Measurements from ENCODE around the gene TRPC4AP.
"Not testable (repeated sequence)": the region's sequence is repeated elsewhere in the genome, so short reads cannot be mapped to it uniquely, and the experiment has no call there.

The TRPC4AP gene

GRCh38 chr20:35059110-35059509, 33.5 kb downstream of the TRPC4AP start:
- no peak for DNase-seq (ENCODE audit: low read depth in 2 of 2)

DNA sequence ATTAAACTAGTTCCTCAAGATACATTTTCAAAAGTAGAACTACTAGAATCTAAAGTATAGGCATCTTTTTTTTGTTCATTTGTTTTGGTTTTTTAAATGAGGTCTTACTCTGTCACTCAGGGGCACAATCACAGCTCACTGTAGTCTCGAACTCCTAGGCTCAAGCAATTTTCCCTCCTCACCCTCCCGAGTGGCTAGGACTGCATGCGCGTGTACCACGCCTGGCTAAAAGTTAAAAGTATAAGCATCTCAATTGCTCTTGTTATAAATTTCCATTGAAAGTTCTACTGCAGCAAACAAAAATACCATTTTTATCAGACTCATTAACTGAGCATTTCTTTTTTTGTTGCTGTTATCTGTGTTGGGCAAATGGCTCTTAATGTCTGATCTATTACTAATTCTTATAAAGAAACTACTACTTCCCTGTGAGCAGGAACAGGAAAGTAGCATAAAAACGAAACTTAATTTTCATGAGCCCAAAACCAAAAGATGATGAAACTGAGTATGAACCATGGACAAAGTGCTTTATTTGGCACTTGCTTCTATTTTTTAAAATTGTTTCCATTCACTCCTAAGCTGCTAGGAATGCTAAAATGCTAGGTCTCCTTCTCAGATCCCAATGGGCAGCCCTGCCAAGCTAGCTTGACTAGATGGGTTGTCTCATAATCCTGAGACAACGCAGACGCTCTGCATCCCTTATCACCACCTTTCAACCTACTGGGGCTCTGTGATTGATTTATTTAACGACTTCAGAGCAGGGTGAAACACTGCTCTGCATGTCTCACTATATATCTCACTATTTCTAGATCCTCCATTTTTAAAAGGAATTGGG, 36.9 kb downstream of the TRPC4AP start:
- DNase-seq (ENCODE audit: low read depth in 2 of 2): no peak

DNA sequence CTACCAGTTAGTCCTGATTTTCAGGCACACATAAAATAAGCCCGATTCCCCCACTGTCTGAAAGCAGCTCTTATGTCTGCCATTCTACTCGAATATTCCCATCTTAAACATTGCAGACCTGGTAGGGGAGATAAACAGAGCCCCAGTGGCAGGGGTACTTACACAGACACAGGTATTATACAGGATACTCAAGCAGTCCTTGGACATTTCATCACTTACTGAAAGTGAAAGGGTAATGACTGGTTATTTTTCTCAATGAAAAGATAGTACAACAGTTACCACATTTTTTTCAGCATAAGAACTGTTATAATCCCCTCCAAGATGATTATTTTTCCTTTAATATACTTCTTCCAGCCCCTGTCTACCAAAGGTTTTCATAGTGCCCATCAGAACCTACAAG, 37.8 kb downstream of the TRPC4AP start:
- no peak for DNase-seq (ENCODE audit: low read depth in 2 of 2)

- DNase-seq (ENCODE audit: low read depth in 2 of 2): not testable (repeated sequence)
Measured at GRCh38 chr20:35052616-35053015, 40.0 kb downstream of the TRPC4AP start.

GRCh38 chr20:35049776-35050352, 42.7 kb downstream of the TRPC4AP start:
- DNase-seq (ENCODE audit: low read depth in 2 of 2): no peak

GRCh38 chr20:35048739-35049138, 43.9 kb downstream of the TRPC4AP start:
- no peak for DNase-seq (ENCODE audit: low read depth in 2 of 2)

GRCh38 chr20:35042268-35042667, 50.3 kb downstream of the TRPC4AP start:
- no peak for DNase-seq (ENCODE audit: low read depth in 2 of 2)

DNA sequence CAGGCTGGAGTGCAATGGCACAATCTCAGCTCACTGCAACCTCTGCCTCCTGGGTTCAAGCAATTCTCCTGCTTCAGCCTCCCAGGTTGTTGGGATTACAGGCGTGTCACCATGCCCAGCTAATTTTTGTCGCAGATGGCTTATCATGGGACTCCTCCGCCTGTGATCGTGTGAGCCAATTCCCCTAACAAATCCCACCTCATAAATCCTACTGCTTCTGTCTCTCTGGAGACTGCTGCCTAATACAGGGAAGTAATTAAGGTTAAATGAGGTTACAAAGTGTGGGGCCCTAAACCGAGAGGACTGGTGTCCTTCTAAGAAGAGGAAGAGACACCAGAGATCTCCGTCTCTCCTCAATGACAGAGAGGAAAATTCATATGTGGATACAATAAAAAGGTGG, 52.0 kb downstream of the TRPC4AP start:
- no peak for DNase-seq (ENCODE audit: low read depth in 2 of 2)

GRCh38 chr20:35039846-35040489, 52.6 kb downstream of the TRPC4AP start:
- no peak for DNase-seq (ENCODE audit: low read depth in 2 of 2)

DNA sequence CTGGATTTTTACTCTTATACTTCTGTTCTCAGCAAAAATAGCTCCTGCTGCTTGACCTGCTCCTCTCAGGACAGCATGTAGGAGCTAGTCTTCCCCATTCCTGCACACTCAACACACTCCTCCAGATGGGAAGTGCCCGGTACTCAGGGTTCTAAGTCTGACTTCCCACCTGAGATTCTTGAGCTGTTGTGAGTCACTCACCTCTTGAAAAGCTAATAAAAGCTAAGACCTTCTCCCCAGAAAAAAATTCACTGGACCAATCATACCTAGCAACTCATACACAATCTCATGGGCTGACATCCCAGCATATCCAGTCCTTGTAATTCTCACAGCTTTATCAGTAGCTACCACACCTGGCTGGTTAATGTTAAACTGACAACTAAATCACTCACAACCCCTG, 53.5 kb downstream of the TRPC4AP start:
- no peak for DNase-seq (ENCODE audit: low read depth in 2 of 2)

- no peak for DNase-seq (ENCODE audit: low read depth in 2 of 2)
Measured at GRCh38 chr20:35034145-35034544, 58.5 kb downstream of the TRPC4AP start.

GRCh38 chr20:35030136-35030535, 62.5 kb downstream of the TRPC4AP start:
- DNase-seq (ENCODE audit: low read depth in 2 of 2): no peak

- no peak for DNase-seq (ENCODE audit: low read depth in 2 of 2)
Measured at GRCh38 chr20:35027301-35027700, 65.3 kb downstream of the TRPC4AP start.

DNA sequence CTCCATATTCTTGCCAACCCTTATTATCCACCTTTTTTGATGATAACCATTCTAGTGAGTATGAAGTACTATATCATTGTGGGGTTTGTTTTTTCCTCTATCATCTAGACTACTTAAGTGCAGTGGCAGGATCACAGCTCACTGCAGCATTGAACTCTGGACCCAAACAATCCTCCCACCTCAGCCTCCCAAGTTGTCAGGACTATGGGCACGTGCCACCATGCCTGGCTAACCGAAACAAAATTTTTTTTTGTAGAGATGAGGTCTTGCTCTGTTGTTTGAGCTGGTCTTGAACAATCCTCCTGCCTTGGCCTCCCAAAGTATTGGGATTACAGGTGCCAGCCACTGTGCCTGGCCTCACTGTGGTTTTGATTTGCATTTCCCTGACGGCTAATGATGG, 67.5 kb downstream of the TRPC4AP start:
- no peak for DNase-seq (ENCODE audit: low read depth in 2 of 2)

- no peak for DNase-seq (ENCODE audit: low read depth in 2 of 2)
Measured at GRCh38 chr20:35023624-35024023, 69.0 kb downstream of the TRPC4AP start.

DNA sequence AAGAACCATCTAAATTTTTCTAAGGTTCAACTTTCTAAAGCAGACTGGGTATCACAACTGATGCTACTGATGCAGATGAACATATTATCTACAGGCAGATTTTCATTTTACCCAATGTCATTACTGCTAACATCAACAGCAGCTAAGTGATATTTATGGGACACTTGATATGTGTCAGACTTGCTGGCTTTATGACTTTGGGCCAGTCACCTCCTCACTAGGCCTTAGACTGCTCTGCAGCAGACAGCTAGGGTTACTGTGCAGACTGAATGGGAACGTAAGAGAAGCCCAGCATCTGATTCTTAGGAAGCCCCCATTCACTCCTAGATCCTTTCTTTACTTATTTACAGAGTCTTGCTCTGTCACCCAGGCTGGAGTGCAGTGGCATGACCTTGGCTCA, 70.8 kb downstream of the TRPC4AP start:
- DNase-seq (ENCODE audit: low read depth in 2 of 2): no peak

DNA sequence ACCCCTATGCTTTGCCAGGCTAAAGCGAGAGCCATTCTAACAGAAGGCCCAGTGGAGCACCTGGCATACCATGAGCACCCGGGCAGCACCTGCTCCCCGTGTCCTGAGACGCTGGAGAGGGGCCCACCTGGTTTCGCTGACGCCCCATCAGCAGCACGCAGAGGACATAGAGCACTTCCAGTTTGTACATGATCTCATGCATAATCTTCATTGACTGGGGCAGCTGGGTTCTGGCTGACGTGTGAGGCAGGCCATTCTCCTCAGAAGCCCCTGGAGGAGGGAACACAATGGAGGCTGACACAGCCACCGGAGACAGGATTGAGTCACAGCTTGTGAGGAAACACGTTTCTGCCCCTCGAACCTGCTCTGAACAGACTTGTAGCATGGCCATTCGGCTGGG, 71.5 kb downstream of the TRPC4AP start:
- DNase-seq (ENCODE audit: low read depth in 2 of 2): no peak

DNA sequence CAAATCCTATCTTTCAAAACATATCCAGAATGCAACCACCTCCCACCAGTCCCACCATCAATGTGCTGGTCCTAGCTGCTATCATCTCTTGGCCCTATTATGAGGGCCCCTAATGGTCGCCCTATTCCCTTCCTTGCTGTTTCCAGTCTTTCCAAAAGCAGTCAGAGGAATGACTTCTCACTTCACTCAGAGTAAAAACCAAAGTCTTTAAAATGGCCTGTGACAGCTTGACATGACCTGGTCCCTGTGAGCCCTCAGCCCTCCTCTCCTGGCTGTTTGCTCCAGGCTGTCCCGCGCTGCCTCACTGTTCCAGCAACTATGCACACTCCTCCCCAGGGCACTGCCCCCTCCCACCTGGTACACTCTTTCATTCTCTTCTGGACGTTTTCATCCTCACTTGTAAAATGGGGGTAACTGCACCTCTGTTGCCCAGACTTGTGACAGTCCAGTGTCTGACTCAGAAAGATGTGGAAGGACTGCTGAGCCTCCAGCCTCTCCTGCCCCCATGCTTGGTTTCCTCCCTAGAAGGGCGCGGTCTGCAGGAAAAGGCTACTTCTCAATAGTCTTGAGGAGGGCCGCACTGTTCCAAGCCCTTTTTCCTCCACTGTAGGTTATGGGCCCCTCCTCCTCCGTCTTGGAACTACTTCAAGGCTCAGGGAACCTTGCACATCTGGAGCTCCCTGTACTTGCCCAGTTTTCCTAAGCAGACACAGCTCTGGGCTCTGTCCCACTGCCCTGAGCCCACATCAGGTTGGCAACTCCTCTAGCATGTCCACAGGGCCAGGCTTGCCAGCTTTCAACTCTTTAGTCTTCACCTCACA, 72.3 kb downstream of the TRPC4AP start:
- DNase-seq (ENCODE audit: low read depth in 2 of 2): no peak

DNA sequence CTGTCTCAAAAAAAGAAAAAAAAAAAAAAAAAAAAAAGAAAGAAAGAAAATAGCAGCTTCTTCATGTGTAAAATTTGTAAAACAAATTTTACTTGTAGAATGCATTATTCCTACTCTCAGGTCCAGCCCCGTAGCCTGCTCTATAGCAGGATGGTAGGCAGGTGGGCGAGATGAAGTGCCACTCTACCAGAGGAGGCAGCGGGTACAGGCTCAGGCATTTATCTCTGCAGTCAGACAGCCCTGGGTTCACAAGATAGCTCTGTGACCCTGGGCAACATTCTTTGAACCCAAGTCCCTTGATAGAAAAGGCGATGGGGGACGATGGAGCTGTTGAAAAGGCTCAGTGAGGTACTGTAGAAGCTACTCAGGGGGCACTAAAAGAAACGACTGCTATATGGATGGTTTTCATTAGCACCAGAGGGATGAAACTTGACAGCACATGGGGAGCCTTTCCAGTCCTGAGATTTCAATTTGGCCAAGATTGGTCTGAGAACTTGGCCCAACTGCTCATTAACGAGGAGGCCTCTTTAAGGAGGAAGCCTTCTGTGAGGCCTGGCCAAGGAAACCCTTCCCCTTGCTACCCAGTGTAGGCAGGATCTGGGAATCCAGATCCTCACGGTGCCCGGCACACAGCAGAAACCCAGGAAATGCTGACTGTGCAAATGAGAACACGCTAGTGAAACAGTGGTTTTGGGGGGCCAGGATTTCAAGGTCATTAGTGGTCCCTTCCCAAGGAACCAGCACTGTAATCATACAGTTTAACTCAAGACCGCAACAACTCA, 73.8 kb downstream of the TRPC4AP start:
- no peak for DNase-seq (ENCODE audit: low read depth in 2 of 2)

DNA sequence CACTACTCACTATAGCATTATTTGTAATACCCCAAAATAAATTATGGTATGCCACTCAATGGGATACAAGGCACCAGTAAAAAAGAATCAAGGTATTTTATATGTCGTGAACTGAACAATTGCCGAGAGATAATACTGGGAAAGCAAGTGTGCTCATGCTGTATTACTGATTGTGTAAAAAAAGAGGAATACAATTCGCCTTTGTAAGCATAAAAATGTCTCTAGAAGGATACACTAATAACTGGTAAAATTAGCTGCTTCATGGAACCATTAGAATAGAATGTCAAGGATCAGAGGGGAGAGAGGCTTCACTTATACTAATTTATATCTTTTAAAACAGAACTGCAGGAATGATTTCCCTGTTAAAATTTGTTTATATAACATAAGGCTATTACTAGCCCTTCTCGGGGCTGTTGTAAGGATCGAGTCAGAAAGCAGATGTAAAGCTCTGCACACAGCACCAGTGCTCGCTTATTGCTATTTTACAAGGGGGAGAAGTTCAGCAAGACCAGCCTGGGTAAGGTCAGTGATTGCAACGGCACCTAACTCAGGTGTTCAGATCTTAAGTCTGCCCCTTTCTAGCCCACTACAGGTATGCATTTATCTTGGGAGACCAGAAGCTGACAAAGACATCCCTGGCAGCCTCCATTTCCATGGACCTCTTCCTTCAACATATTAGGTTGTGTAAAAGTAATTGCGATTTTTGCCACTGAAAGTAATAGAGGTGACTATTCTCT, 75.3 kb downstream of the TRPC4AP start:
- no peak for DNase-seq (ENCODE audit: low read depth in 2 of 2)

DNA sequence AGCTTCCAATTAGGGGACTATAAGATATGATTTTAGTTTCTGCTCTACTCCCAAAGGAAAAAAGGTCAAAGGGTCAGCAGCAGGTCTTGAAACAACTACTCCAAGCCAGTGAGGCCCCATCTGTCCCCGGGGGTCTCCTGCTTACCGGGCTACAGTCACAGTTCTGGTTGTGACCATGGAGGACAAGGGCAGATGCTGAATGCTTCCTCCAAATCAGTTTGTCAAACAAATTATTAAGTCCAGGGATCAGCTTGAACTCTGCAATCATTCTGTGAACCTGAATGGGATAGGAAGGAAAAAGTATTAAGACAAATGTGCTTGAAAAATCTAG, 76.8 kb downstream of the TRPC4AP start:
- DNase-seq (ENCODE audit: low read depth in 2 of 2): no peak
